NCI-H187 treated with DMSO at 0.1 percent for 48 hours (cell line): Measurements from ENCODE around the gene PLA2R1.
"Not testable (repeated sequence)": the region's sequence is repeated elsewhere in the genome, so short reads cannot be mapped to it uniquely, and the experiment has no call there.

Experiments
- DNase-seq: peaks from one replicate; lab custom pipeline; 2025; lab: John Stamatoyannopoulos, UW

The PLA2R1 gene

DNA sequence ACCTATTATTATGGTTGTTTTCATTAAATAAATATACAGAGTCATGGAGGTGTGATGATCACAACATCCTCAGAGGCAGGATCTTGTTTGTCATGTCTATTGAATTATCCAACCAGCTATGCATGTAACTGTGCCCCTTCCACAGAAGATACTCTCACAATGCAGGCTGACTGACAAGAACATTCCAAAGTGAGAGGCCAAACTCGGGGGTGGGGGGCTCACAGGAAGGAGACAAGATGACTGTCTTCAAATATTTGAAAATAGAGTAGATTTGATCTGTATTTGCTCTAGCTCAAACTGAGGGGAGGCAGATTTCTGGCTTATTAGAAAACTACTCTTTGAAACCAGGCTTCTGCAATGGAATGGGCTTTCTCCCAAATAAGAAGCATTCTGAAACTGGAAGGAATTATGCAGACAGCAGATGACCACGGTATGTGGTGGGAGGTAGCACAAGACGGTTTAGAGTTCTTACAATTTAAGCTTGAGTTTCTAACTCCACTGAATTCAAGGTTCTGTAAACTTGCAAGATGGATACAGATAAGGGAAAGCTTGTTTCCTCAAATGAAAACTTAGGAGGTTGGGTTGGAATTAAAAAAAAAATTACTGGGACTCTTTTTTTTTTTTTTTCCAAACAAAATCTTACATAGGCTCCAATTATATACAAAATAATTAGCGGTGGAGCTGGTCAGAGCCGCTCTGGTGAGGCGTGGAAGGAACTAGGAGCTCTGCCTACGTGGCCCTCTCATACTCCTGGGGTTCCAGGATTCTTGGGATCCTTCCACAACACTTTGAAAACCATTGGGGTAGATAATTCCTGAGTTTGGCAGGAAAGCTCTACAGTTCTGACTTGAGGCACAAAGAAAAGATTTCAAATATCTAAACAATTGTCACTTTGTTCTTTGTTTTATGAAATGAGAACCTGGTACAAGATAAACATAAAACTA is 79.3 kb downstream of the PLA2R1 start:
- DNase-seq = no peak

DNA sequence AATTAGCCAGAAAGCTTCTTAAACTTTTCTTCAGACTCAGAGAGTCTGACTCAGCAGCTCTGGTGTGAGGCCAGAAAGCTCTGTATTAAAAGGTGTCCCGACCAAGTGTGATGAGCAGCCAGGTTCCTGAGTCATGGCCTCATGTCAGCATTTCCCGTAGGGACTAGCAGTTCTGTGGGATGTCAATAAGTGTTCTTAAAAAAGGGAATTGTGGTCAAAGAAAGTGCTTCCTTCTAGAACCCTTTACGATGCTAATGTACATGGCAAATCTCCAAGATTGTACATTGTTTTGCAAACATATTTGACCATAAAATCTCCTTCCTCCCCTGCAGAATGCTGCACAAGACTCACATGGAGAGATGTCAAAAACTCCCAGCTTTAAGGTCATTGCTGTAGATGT is 80.1 kb downstream of the PLA2R1 start:
- no peak for DNase-seq

DNA sequence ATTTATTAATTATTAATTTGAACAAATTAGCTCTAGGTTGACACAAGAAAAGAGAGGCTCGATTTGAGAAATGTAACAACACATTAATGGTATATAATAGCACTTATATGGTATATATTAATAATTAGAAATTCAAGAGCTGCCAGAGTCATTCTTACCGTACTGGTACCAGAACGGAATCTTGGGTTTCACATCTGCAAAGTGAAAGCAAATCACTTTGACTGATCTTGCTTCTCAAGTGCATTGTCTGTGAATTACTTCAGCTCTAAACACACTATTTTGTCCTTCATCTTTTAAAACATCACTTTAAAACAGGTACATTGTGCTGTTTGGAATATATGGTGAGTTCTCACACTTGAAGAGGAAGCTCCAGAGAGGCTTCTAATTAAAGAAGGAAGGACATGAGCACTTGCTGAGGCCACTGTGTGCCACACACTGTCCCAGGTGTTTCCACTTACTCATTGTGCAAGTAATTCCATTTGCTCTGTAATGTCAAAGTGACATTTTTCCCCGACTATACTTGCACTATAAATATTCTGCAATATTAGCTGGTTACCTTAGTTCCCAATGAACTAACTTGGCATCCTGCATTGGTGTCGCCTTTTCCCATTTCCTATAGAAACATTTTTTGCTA is 85.8 kb downstream of the PLA2R1 start:
- no peak for DNase-seq

DNA sequence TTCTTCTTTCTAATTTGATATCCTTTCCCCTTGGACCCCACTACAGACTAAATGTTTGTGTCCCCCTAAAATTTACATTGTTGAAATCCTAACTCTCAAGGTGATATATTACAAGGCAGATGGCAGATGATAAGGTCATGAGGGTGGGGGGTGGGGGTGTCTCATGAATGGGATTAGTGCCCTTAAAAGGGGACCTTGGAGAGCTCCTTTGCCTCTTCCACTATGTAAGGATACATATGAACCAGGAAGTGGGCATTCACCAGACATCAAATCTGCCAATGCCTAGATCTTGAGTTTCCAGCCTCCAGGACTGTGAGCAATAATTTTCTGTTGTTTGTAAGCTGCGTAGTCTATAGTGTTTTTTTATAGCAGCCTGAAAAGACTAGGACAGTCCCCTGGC is 89.1 kb downstream of the PLA2R1 start:
- DNase-seq = no peak

DNA sequence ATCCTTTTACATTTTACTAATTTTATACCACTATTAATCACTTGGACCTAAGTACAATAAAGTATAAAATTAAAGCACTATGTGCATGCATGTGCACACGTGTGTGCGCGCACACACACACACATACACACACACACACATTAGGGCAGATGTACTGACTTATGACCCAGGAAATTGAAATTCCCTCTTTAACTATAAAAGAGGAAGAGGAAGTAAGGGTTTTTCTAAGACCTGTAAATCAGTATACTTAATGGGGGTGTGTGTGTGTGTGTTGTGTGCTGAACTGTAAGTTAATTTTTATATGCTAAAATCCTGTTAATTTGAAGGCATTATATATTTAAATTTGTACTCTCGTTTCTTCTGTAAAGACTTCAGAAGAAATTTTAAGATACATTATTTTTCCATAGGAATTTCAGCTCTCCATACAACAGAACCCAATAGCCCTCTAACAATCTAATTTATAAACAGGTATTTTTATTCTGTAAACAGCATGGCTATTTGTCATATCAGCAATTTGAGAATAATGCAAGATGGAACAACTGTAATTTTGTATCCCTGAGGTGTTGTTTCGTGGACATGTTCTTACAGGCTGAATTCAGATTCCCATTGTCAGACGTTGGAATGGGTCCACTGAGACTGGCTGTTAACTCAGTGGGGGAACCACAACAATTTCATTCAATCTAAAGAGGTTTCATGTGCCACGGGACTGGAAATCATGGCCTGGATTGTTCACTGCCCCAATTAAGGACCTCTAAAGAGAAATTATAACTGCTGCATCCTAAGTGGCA is 90.9 kb downstream of the PLA2R1 start:
- no peak for DNase-seq

DNA sequence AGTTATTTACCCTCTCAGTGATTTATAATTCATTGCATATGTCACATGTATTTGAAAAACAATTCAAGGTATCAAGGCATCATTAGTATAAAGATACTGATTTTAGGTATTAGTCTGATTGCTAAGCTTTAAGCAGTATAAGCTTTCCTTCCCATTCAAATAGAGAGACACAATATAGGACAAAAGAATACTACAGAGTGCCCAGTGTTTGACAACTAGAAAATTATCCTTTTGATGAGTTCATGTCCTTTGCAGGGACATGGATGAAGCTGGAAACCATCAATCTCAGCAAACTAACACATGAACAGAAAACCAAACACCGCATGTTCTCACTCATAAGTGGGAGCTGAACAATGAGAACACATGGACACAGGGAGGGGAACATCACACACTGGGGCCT is 91.9 kb downstream of the PLA2R1 start:
- not testable (repeated sequence) for DNase-seq

DNA sequence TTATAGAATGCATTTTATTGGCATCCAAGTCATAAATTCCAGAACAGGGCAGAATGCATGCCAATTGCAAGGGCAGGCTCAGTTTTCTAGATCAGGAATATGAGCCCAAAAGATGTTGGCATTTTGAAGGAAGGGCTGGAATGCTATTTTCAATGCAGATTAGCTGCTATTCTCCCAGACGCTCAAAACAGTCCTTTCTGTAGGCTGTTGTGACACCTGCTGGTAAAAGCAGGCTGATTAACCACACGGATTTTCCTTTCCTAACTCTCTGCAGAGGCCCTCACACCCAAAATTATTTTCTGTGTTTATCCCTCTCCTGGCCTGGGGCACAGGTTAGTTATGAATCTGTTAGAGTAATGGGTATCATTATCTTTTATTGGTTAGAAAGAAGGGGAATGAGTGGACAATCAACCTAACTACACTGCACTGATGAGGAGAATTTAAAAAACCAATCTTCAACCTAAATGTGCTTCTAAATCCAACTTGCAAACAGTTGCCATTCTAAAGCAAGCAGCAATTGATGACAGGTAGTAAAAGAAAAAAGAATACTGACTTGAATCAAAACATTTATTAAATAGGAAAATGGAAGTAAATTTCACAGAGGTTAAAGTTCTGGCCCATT is 94.0 kb downstream of the PLA2R1 start:
- DNase-seq = no peak

DNA sequence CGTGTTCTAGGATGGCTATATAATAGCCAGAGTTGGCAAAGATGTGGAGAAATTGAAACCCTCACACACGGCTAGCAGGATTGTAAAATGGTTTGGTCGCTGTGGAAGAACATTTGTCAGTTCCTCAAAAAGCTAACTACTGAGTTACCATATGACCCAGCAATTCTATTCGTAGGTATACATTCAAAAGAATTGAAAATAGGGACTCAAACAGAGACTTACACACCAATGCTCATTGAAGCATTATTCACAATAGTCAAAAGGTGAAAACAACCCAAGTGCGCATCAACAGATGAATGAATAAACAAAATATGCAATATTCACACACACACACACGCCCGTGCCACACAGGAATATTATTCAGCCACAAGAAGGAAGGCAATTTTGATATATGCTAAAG is 98.7 kb downstream of the PLA2R1 start:
- DNase-seq = no peak

DNA sequence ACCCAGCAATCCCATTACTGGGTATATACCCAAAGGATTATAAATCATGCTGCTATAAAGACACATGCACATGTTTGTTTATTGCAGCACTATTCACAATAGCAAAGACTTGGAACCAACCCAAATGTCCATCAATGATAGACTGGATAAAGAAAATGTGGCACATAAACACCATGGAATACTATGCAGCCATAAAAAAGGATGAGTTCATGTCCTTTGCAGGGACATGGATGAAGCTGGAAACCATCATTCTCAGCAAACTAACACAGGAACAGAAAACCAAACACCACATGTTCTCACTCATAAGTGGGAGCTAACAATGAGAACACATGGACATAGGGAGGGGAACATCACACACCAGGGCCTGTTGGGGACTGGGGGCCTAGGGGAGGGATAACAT is 99.9 kb downstream of the PLA2R1 start:
- not testable (repeated sequence) for DNase-seq

DNA sequence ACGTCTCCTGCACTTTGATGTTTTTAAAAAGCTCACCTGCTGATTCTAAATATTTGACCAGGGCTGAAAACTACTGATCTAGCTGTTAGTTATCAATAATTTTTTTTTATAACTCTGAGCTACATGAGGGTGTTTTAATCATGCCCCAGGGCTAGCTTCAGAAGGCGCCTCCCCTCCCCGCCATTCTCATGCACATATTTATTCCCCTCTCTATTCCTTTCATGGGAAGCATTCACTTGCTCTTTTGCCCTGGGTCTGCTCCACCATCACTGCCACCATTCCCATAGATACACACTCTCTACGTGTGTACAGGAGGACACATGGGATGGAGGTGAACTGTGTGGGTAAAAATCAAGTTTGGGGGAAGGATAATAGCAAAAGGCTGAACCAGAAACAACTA is 101.0 kb downstream of the PLA2R1 start:
- DNase-seq = no peak

DNA sequence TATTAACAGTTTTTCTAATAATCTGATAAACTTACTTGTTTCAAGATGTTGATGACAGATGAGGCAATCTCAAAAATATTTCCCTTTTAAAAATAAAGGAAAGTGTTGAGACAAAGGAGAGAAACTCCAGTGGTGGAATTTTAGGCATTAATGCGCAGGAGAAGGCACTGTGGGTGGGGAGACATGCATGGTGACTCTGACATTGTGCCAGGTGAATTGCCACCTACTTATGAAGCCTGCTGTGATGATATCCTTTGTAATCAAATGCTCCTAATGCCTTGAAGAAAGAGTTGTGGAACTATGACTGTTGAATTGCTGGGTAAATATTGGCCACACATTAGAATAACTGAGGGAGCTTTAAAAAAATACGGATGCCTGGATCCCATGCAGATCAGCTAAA is 101.4 kb downstream of the PLA2R1 start:
- DNase-seq = no peak

DNA sequence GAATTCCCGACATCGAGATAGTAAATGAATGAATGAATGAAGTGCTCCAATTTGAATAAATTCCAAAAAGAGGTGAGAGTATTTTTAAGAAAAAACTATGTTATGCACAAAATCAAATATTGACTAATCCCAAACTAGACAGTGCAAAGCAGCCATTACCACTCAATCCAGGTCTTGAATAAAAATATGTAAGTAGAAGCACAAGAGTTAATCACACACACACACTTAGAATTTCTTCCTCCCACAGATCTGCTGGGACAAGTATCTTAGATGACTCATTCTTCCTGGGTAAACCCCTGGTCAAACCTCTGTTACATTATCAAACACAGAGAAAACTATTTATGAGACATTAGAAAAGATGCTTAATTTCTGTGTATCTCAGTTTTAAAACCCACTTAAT is 102.0 kb downstream of the PLA2R1 start:
- DNase-seq = no peak

DNA sequence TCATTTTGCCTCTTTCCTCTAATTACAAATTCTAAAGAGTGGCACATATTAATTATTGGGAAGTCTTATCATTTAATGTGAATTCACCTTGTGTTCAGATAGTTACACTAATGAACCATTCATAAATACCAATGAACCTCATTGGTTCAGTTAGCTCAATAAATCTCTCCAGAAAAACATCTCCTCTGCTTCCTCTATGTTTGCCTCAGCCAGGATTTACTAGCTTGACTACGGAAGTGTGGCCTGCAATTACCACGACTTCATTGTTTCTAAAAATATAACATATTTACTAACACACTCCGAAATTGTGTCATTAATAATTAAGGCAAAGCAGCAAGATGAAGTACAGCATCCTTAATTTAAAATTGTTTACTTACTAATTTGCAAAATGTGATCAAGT is 103.3 kb downstream of the PLA2R1 start:
- DNase-seq = no peak

DNA sequence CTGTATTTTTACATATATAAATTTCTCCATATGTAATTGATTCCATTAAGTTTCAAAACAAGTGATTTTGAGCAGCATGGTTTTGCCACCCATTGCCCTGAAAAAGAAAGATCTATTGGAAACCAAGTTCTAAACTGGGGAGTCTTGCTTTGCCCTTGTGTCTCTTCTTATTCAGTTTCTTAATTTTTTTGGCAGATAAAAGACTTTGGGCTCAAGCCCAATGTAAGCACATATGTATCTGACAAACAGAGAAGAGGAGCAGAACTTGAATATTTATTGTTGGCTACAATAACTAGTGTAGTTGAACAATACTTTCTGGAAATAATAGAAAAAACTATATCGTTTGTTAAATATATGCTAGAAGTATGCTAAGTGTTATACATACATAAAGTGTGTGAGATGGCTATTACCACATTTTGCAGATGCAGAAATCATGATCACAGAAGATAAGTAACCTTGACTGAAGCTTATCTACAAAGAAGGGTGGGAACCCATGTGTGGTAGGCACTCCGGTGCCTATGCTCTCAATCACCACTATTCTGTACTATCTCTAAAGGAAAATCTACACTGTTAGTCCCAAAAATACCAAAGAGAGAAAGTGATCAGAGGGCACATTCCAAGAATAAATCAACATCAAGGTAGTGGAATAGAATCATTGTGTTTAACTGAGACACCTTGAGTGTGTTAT is 109.1 kb downstream of the PLA2R1 start:
- DNase-seq = no peak

DNA sequence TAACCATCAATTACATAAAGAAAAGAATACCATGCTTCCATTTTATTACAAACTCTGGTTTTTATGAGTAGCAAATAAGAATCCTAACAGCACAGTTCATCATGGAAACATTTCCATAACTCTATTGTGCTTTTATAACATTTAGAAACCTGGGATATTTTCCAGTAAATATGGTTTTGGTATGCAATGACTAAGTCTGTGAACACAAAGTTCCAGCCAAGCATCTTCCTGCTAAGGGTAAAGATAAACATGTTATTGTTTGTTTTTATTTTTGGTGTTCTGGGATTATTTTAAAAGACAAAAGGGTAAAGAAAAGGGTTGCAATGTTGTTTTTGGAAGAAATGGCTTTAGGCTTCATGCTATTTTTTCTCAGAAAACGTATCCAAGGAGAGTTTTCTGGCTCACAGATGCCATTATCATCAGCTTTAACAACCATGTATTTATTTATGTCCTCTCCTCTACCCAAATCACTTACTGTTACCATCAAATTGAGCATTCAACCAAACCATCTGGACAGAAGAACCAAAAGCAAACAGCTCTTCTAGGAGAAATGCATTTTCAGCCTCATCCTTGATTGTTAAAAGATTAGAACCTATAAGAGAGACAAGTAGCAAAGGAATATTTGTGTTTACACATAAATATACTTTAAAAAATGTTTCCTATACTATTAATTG is 116.0 kb downstream of the PLA2R1 start:
- DNase-seq = no peak

DNA sequence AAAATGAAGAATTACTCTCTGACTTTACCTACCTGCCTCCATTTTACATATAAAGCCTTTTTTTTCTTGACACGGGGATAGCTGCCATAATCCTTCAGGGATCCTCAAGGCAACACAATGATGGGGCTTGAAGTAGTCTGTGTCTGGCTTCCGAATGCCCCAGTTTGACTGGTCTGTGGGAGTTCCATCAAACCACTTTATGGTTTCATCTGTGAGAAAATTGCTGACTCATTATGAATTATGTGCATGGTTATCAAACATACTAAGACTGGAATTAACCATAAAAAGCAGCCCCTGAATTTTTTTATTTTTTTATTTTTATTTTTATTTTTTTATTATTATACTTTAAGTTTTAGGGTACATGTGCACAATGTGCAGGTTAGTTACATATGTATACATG is 117.5 kb downstream of the PLA2R1 start:
- DNase-seq = no peak

DNA sequence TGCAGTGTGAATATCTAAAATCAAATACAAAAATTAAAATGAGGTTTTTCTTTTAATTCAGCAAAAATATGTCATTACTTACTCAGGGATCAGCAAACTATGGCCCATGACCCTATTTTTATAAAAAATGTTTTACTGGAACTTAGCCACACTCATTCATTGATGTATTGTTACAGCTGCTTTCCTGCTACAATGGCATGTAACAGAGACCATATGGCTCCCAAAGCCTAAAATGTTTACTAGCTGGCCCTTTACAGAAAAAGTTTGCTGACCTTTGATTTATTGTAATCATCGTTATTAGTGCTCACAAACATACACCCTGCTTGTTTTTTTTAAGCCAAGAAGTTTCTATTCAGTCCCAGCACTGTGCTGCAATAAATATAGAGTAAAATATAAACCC is 120.3 kb downstream of the PLA2R1 start:
- DNase-seq = no peak

DNA sequence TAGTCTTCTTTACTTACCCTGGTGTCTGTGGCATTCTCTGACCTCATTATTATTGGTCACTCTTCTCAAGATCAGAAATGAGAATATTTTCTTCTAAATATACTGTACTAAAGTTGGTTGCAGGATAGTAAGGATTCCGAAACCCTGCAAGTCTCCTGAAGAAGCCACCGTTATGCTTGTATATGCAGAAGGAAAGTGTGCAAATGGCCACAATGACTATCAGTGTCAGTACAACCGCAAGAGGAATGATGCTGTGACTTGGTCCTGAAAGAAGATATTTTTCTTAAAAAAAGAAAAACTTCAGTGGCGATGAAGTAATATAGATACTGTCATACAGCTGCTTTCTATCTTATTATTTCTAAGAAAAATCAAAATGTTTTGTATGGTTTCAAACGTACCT is 120.7 kb downstream of the PLA2R1 start:
- DNase-seq = no peak

DNA sequence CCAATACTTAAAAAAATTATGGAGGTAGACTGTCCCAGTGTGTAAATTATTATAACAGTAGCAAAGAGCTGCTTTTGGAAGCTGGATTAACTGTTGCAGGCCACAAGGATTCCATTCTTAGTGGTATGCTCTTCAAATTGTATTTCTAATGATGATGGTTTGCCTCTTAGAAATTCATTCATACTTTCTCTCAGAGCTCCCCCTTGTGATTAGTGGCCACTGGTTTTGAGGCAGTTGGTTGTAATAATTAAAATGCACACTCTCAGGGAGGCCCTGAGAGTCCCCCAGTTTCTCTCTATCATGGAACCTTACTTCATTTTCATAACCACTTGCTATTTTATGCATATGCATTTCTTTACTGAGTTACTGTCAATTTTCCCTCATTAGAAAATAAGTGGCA is 122.5 kb downstream of the PLA2R1 start:
- DNase-seq = no peak

DNA sequence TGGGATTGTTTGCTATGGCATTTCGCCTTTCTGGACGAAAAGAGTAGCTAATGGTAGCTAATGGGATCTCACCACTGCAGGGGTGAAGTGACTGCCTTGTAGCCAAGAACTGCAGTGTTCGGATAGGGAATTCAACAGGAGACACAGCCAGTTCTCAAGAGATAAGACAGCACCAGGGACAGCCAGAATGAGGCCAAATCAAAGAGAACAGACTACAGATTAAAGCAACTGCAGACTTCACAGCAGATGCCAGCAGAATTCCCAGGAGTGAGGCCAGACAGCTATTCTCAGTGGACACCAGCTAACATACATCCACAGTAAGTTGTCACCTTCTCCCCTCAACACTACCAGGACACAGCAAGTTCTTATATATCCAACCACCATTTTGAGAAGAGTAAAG is 124.0 kb downstream of the PLA2R1 start:
- no peak for DNase-seq

DNA sequence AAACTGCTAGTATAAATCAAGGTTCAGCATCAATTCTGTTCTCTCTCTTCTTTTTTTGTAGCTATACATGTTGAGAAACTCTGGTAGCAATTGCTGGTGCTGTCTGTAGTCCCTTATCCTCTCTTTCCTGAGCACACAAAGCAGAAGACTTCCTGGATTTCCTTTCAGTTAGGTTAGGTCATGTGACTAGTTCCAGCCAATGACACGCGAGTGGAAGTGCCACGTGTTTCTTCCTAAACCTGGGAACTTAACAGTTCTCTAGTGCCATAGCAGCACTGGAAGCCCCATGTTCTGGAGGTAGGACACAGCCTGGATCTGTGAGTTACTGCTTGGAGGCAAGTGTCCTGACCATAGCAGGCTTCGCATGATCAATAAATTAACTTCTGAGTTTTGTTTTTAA is 125.9 kb downstream of the PLA2R1 start:
- DNase-seq = no peak
